SKM-1 (cell line): Measurements from ENCODE around the gene LTF.
"Not testable (repeated sequence)": the region's sequence is repeated elsewhere in the genome, so short reads cannot be mapped to it uniquely, and the experiment has no call there.

Source experiments
- DNase-seq: peaks from one replicate; lab custom pipeline; 2025; ENCODE audit not compliant: unreplicated experiment; lab: John Stamatoyannopoulos, UW

LTF gene

DNA sequence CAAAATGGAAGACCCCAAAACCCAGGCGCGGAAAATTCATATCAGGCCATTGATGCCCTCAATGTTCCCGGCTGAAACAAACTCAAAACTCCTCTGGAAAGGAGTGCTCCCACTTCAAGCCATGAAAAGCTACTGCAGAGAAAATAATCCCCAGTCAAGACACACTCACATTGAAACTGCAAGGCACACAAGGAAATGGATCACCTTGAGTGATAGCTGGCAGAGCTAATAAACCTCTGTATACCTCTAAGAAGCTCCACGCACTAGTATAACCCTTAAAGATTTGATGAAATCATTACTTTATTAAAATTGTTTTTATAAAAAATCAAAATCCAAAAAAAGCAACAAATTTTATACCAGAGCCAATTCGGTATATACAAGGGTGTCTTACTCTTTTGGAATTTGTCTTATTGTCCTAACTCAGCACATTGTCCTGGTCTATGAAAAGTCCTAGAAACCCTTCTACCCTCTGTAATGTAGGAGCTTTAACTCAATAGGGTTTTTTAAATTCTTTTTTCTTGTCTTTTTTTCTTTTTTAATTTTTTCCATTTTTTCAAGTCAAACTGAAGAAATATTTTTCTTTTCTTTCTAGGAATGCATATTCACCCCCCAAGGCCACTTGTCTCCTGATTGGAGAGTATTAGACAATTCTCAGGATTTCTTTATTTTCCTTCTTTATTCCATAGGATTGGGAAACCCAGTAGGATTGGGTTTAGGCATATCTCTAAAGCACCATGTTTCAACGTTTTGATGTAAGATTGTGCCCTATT, 66.3 kb downstream of the LTF start:
- DNase-seq: no peak

DNA sequence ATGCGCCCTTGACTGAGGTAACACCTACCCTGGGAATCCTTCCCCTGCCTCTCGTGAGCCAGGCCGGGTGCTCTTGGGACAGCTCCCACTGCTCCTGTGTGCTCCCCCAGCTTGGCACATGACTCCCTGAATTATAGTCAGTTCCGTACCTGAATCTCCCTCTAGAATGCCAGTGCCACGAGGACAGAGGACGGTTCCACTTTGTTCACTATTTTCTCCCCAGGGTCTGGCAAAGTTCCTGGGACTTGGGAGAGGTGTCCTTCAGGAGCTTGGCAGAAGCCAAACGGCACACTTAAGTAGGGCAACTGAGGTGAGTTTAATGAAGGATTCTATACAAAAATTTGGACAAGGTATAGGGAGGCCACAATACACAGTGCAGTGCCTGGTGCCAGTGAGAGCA, 67.6 kb downstream of the LTF start:
- no peak for DNase-seq

GRCh38 chr3:46395766-46396530, 68.8 kb downstream of the LTF start:
- DNase-seq: no peak

GRCh38 chr3:46395210-46395661, 69.5 kb downstream of the LTF start:
- peak; percentile 80 for DNase-seq

- peak; percentile 36 for DNase-seq
Observed at GRCh38 chr3:46393554-46394434, 70.9 kb downstream of the LTF start.

GRCh38 chr3:46393011-46393410, 71.7 kb downstream of the LTF start:
- no peak for DNase-seq

GRCh38 chr3:46391526-46391925, 73.2 kb downstream of the LTF start:
- DNase-seq: not testable (repeated sequence)

DNA sequence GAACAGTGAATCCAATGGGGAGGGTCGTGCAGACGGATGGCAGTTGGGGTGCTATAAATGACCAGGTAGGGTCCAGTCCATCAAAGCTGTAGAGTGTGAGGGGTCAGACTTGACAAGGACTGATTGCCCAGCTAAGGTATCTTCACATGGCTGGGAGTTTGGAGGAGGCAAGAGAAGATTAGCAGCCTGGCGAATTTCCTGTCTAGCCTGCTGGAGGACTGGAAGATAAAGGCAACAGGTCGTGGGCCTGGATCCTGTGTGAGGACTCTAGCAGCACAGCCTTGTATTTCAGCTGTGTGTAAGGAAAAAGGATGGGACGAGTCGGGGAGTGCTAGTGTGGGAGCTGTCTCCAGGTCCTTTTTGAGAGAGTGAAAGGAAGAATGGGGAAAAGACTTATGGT, 75.4 kb downstream of the LTF start:
- no peak for DNase-seq

- DNase-seq: not testable (repeated sequence)
Observed at GRCh38 chr3:46388847-46389246, 75.9 kb downstream of the LTF start.

DNA sequence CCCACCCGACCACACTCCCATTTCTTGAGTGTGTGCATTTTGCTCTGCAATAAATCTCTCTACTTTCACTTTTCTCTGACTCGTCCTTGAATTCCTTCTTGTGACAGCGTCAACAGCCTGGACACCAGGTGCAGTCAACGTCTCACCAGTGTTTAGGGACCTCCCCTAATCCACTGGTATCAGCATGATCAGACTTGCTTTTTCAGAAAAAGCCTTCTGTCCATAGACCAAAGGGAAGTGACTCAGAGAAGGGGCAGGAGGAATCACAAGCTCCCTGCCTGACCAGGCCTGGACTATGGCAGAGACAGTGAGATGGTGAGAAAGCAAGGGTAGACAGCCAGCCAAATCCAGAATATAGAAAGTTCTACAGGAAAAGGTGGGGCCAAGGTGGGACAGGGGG, 78.5 kb downstream of the LTF start:
- no peak for DNase-seq
